Upper lobe of left lung (tissue), 4 donors: ENCODE data around the gene SERPINA1.

Experiments used
- POLR2A ChIP-seq, 4 donors: fragments of 450-650 bp; IDR thresholded peaks; one replicate each; pipeline ENCODE4 v1.5.1; 2016 to 2017; ENCODE audit warnings: antibody characterized with exemption in 4 of 4, mild to moderate bottlenecking in 2 of 4
- POLR2AphosphoS5 ChIP-seq, 2 donors: sonication (generic); formaldehyde crosslinking; IDR thresholded peaks; one replicate each; pipeline ENCODE4 v1.5.1; 2017; ENCODE audit warnings: antibody characterized with exemption in 2 of 2
- TF ChIP-seq, protein P1 (sequence below), 6 experiments: fragments of 450-650 bp in 4 of 6; fragments of 200-600 bp in 2 of 6; sonication (generic) in 2 of 6; IDR thresholded peaks; one replicate each; pipeline ENCODE4 v1.5.1; 2016 to 2019; ENCODE audit warnings: antibody characterized with exemption in 6 of 6

DNA sequence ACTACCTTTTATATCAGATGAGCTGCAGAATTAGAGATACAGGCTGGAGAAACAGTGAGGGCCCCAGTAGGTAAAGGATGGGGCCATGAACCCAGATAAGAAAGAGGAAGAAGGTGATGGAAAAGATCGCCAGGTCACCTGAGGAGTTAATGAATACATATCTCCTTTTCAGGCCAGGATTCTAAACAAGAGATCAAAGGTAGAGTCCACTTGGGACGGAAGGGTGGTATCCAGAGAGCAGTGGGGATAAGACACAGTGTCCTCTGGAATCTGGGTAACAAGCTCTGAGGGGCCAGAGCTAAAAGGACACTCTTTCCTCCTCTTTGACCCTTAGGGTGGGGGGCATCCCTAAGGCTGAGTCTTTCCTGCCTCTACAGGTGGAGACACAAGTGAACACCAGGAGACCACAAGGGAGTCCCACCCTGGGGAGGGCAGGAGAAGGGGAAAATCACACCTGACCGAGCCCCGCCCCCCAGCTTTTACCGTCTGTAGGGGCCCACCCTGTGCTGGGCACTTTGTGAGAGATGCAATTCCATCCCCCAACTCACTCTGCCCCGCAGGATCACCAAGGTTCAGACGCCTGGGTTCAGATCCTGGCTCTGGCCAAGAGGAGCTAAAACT lies 27.3 kb downstream of the SERPINA1 start:
- TF ChIP-seq POLR2A (IDR thresholded peaks at IDR 0.05) (no peak), POLR2AphosphoS5 (IDR thresholded peaks at IDR 0.05) (no peak)
- TF ChIP-seq, protein P1, sequence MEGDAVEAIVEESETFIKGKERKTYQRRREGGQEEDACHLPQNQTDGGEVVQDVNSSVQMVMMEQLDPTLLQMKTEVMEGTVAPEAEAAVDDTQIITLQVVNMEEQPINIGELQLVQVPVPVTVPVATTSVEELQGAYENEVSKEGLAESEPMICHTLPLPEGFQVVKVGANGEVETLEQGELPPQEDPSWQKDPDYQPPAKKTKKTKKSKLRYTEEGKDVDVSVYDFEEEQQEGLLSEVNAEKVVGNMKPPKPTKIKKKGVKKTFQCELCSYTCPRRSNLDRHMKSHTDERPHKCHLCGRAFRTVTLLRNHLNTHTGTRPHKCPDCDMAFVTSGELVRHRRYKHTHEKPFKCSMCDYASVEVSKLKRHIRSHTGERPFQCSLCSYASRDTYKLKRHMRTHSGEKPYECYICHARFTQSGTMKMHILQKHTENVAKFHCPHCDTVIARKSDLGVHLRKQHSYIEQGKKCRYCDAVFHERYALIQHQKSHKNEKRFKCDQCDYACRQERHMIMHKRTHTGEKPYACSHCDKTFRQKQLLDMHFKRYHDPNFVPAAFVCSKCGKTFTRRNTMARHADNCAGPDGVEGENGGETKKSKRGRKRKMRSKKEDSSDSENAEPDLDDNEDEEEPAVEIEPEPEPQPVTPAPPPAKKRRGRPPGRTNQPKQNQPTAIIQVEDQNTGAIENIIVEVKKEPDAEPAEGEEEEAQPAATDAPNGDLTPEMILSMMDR (IDR thresholded peaks at IDR 0.05): no peak
